Tibial nerve (tissue), 4 donors: Measurements from ENCODE around the gene UGT1A3. TPM values are rescaled to one million over a fixed set of nuclear protein-coding genes. Genes with fewer than 3 reads are reported as not detected.

Experiments used
- DNase-seq, 2 donors: peaks; one replicate each; pipeline ENCODE4 v3.0.0-alpha.2; 2019; ENCODE audit warnings: low spot score in 2 of 2
- H3K27ac ChIP-seq, 4 donors: fragments of 200-600 bp; sonication (generic) in 3 of 4; one replicate each; pipeline ENCODE4 v1.5.1; 2017 to 2019; ENCODE audit warnings: mild to moderate bottlenecking in 1 of 4
- H3K27me3 ChIP-seq, 2 donors: fragments of 200-600 bp; sonication (generic) in 1 of 2; one replicate each; pipeline versions ENCODE4 v1.5.1 to v1.6.0; 2017 to 2019
- H3K36me3 ChIP-seq, 3 donors: fragments of 200-600 bp; sonication (generic); one replicate each; pipeline ENCODE4 v1.5.1; 2018 to 2019
- H3K4me1 ChIP-seq, 4 donors: fragments of 200-600 bp; sonication (generic) in 3 of 4; one replicate each; pipeline ENCODE4 v1.5.1; 2017 to 2019
- H3K4me3 ChIP-seq, 4 donors: fragments of 200-600 bp; sonication (generic) in 3 of 4; one replicate each; pipeline ENCODE4 v1.5.1; 2017 to 2019; ENCODE audit warnings: mild to moderate bottlenecking in 1 of 4, moderate library complexity in 1 of 4
- H3K9me3 ChIP-seq, 4 donors: fragments of 200-600 bp; sonication (generic) in 3 of 4; one replicate each; pipeline ENCODE4 v1.5.1; 2017 to 2019
- CTCF ChIP-seq, 5 experiments: fragments of 200-600 bp in 3 of 5; fragments of 450-650 bp in 2 of 5; sonication (generic) in 3 of 5; IDR thresholded peaks; one replicate each; pipeline ENCODE4 v1.5.1; 2016 to 2019; ENCODE audit warnings: antibody characterized with exemption in 5 of 5, mild to moderate bottlenecking in 3 of 5, moderate library complexity in 2 of 5
- EP300 ChIP-seq, 2 donors: sonication (generic); formaldehyde crosslinking; IDR thresholded peaks; one replicate each; pipeline ENCODE4 v1.6.1; 2017; ENCODE audit warnings: antibody characterized with exemption in 2 of 2, mild to moderate bottlenecking in 1 of 2
- POLR2A ChIP-seq, 2 donors: fragments of 450-650 bp; IDR thresholded peaks; one replicate each; pipeline ENCODE4 v1.6.1; 2017; ENCODE audit warnings: antibody characterized with exemption in 2 of 2, mild to moderate bottlenecking in 2 of 2, moderate library complexity in 2 of 2
- WGBS, 2 donors: methylation state at CpG; one replicate each; pipeline ENCODE4 v1.1.5; 2018; 5-methylcytosine and 5-hydroxymethylcytosine counted together
- total RNA-seq, 4 donors: library from RNA; depleted of rRNA; stranded (reverse); fragments of >200 nt; gene quantifications; one replicate each; pipeline ENCODE4 v1.1.0, GENCODE V29; 2016

The UGT1A3 gene
- total RNA-seq, 4 donors from 2014 or later: not detected

GRCh38 chr2:233754872-233755611 is 26.2 kb downstream of the UGT1A3 start:
- WGBS, 2 donors: 95% methylated on average over 38 to 44 of the region's 44 CpGs
- no peaks in the 10 kb centered on the region for H3K27me3 ChIP-seq
- no peaks in the 10 kb centered on the region for H3K4me1 ChIP-seq
- no peak for DNase-seq
- H3K27ac ChIP-seq: no peak overlapping the region
- no peak overlapping the region for H3K4me3 ChIP-seq
- H3K9me3 ChIP-seq: peaks cover 0 to 11% (median 1%) of the 10 kb centered on the region in 4 donors
- TF ChIP-seq CTCF (IDR thresholded peaks at IDR 0.05): no peak
- no peak for TF ChIP-seq POLR2A (IDR thresholded peaks at IDR 0.05)
- TF ChIP-seq EP300 (IDR thresholded peaks at IDR 0.05): no peak
- H3K36me3 ChIP-seq: no peaks in the 10 kb centered on the region

GRCh38 chr2:233756429-233757081 is 27.7 kb downstream of the UGT1A3 start:
- DNase-seq: no peak
- Histone ChIP-seq H3K27me3 (no peaks in the 10 kb centered on the region), H3K9me3 (no peaks in the 10 kb centered on the region), H3K27ac (no peak overlapping the region), H3K36me3 (no peaks in the 10 kb centered on the region), H3K4me3 (no peak overlapping the region), H3K4me1 (no peaks in the 10 kb centered on the region)
- TF ChIP-seq EP300 (IDR thresholded peaks at IDR 0.05) (no peak), POLR2A (IDR thresholded peaks at IDR 0.05) (no peak), CTCF (IDR thresholded peaks at IDR 0.05) (no peak)
- 78% methylated on average over 7 of the region's 7 CpGs for WGBS, 2 donors

DNA sequence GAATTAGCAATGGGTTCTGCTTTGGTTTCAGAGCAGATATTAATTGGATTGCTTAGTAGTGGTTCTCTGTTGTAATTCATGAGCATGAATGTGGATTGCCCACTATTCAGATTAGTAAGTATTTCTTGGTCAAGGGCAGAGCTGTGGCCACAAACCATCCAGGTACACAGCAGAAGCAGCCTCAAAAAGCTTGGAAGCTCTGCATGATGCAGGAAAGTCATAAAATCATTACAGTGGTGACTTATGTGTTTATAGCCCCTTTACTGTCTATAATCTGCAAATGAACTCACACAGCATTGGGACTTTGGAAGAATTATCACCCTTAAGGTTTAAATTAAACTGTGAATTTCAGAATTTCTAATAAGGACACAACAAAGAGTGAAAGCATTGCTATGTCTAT is 29.3 kb downstream of the UGT1A3 start:
- DNase-seq: no peak
- H3K9me3 ChIP-seq: no peaks in the 10 kb centered on the region
- TF ChIP-seq POLR2A (IDR thresholded peaks at IDR 0.05): no peak
- TF ChIP-seq CTCF (IDR thresholded peaks at IDR 0.05): no peak
- TF ChIP-seq EP300 (IDR thresholded peaks at IDR 0.05): no peak
- H3K4me1 ChIP-seq: no peaks in the 10 kb centered on the region
- H3K27ac ChIP-seq: no peak overlapping the region
- H3K27me3 ChIP-seq: no peaks in the 10 kb centered on the region
- H3K36me3 ChIP-seq: no peaks in the 10 kb centered on the region
- H3K4me3 ChIP-seq: no peak overlapping the region

- Histone ChIP-seq H3K9me3 (no peaks in the 10 kb centered on the region), H3K4me3 (no peak overlapping the region), H3K27ac (no peak overlapping the region), H3K4me1 (no peaks in the 10 kb centered on the region), H3K36me3 (no peaks in the 10 kb centered on the region), H3K27me3 (no peaks in the 10 kb centered on the region)
- 88 to 91% methylated on average over 2 of the region's 2 CpGs for WGBS, 2 donors
- no peak for DNase-seq
- TF ChIP-seq CTCF (IDR thresholded peaks at IDR 0.05): no peak
- TF ChIP-seq POLR2A (IDR thresholded peaks at IDR 0.05): no peak
- TF ChIP-seq EP300 (IDR thresholded peaks at IDR 0.05): no peak
Measured at GRCh38 chr2:233758849-233759248, 30.0 kb downstream of the UGT1A3 start.

GRCh38 chr2:233760043-233760442 is 31.2 kb downstream of the UGT1A3 start, which contains the start of gene UGT1A1:
Gene UGT1A1, plus strand, starts transcription at chr2:233760270. Its CDS starts 18 bp downstream, at chr2:233760288.
- Histone ChIP-seq H3K27me3 (no peaks in the 10 kb centered on the region), H3K4me1 (no peaks in the 10 kb centered on the region), H3K9me3 (no peaks in the 10 kb centered on the region), H3K36me3 (no peaks in the 10 kb centered on the region), H3K27ac (no peak within 1 kb of the TSS), H3K4me3 (no peak within 1 kb of the TSS)
- TF ChIP-seq POLR2A (IDR thresholded peaks at IDR 0.05): no peak
- no peak for DNase-seq
- WGBS, 2 donors: 89 to 95% methylated on average over 6 of the region's 6 CpGs
